Common myeloid progenitor, CD34-positive (primary cell): ENCODE measurements around the gene UTS2.

ENCODE experiments used
- CTCF ChIA-PET: fragments of 350-600 bp; sonication (Branson Sonifier 250); formaldehyde crosslinking; loops from one replicate; lab custom pipeline; 2021; ENCODE audit warnings: antibody characterized with exemption; lab: Charles Lee
- POLR2A ChIA-PET: fragments of 350-600 bp; sonication (Branson Sonifier 250); formaldehyde crosslinking; loops from one replicate; lab custom pipeline; 2021; ENCODE audit warnings: antibody characterized with exemption; lab: Charles Lee
- DNase-seq, 3 donors: peaks; one replicate each; pipeline versions ENCODE4 v3.0.0 to v3.0.0-alpha.2; 2013
- H3K27ac ChIP-seq, 2 experiments: 1 replicate in 1 of 2; 2 replicates in 1 of 2; pipeline ENCODE4 v1.7.0; 2013; ENCODE audit warnings: inconsistent platforms in 2 of 2, low read length in 2 of 2, mild to moderate bottlenecking in 2 of 2, low read depth in 1 of 2, moderate library complexity in 1 of 2; ENCODE audit not compliant: severe bottlenecking in 2 of 2, insufficient read depth in 1 of 2, poor library complexity in 1 of 2
- H3K27me3 ChIP-seq, 5 experiments: replicated peaks in 2 of 5; 1 replicate in 3 of 5; 2 replicates in 2 of 5; pipeline versions ENCODE4 v1.6.1 to v1.7.0; 2013; ENCODE audit warnings: low read length in 4 of 5, mild to moderate bottlenecking in 2 of 5, moderate library complexity in 2 of 5, inconsistent platforms in 1 of 5; ENCODE audit not compliant: insufficient read depth in 5 of 5, control insufficient read depth in 4 of 5
- H3K36me3 ChIP-seq, 4 experiments: 1 replicate in 2 of 4; 2 replicates in 2 of 4; pipeline versions ENCODE4 v1.6.1 to v1.7.0; 2013; ENCODE audit warnings: low read length in 3 of 4, control low read depth in 1 of 4, mild to moderate bottlenecking in 1 of 4; ENCODE audit not compliant: control insufficient read depth in 4 of 4, insufficient read depth in 4 of 4
- H3K4me1 ChIP-seq, 4 experiments: 1 replicate in 3 of 4; 2 replicates in 1 of 4; pipeline versions ENCODE4 v1.6.1 to v1.7.1; 2013; ENCODE audit warnings: low read length in 3 of 4, mild to moderate bottlenecking in 3 of 4, control low read depth in 1 of 4, inconsistent platforms in 1 of 4, moderate library complexity in 1 of 4; ENCODE audit not compliant: control insufficient read depth in 4 of 4, insufficient read depth in 4 of 4; ENCODE audit errors: control extremely low read depth in 1 of 4
- H3K4me3 ChIP-seq, 7 experiments: 1 replicate in 4 of 7; 2 replicates in 3 of 7; pipeline versions ENCODE4 v1.5.1 to v1.7.0; 2013; ENCODE audit warnings: mild to moderate bottlenecking in 7 of 7, low read length in 6 of 7, moderate library complexity in 6 of 7, inconsistent platforms in 2 of 7, low read depth in 2 of 7, control low read depth in 1 of 7; ENCODE audit not compliant: insufficient read depth in 4 of 7, control insufficient read depth in 1 of 7; ENCODE audit errors: extremely low read depth in 1 of 7
- H3K9me3 ChIP-seq, 5 experiments: 1 replicate in 4 of 5; 2 replicates in 1 of 5; pipeline versions ENCODE4 v1.6.1 to v1.7.1; 2013; ENCODE audit warnings: low read length in 4 of 5, mild to moderate bottlenecking in 2 of 5, inconsistent platforms in 1 of 5, low read depth in 1 of 5, moderate library complexity in 1 of 5; ENCODE audit not compliant: control insufficient read depth in 4 of 5, insufficient read depth in 2 of 5; ENCODE audit errors: control extremely low read depth in 1 of 5
- WGBS: methylation state at CpG from one replicate; pipeline ENCODE4 v1.1.5; 2013; ENCODE audit not compliant: insufficient coverage; 5-methylcytosine and 5-hydroxymethylcytosine counted together

UTS2 gene

DNA sequence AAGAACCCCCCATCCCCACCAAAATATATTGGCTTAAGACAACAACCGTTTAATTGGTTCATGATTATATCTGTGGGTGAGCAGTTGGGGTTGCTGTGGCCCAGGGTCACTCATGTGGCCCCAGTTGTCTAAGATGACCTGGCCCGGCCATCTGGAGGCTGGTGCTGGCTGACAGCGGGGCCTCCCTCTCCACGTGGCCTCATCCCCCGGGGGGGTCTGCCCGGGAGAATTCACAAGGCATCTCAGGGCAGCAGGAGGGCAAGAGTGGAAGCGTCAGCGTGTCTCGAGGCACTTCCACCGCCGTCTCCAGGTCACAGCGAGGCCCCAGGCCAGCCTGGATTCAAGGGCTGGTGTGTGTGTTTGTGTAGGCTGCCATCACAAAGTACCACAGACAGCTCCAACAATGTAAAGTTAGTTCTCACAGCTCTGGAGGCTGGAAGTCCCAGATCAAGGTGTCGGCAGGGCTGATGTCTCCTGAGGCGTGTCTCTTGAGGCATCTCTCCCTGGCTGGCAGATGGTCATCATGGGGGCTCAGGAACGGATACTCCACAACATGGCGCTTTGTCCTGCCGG lies 11.0 kb upstream of the UTS2 start:
- CTCF ChIA-PET = no interaction called here
- no peaks in the 10 kb centered on the region for H3K9me3 ChIP-seq
- no peak for DNase-seq
- H3K4me1 ChIP-seq = no peaks in the 10 kb centered on the region
- no peak overlapping the region for H3K4me3 ChIP-seq
- POLR2A ChIA-PET = no interaction called here
- no peaks in the 10 kb centered on the region for H3K27me3 ChIP-seq
- 88% methylated on average over 7 of the region's 17 CpGs for WGBS
- no peak overlapping the region for H3K27ac ChIP-seq
- H3K36me3 ChIP-seq = no peaks in the 10 kb centered on the region

DNA sequence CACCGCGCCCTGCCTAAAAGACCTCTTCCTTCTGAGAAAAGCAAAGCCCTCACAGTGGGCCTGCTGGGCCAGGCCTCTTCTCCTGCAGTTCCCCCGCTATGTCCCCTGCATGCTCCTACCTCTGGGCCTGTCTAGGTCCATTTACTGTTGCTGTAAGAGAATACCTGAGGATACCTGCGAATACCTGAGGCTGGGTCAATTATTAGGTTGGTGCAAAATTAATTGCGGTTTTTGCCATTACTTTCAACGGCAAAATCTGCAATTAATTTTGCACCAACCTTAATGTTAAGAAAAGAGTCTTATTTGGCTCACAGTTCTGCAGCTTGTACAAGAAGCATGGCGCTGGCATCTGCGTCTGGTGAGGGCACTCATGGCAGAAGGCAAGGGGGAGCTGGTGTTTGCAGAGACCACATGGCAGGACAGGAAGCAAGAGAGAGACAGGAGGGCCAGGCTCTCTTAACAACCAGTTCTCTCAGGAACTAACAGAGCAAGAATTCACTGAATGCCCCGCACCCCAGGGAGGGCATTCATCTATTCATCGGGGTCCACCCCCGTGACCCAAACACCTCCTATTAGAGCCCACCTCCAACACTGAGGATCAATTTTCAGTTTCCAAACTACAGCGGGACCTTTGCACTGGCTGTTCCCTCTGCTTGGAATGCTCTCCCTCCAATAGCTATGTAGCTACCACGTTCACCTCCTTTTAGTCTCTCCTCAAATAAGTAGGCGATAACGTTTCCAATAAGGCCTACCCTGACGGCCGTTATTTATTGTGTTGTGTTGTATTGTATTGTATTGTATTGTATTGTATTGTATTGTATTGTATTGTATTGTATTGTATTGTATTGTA lies 9.6 kb upstream of the UTS2 start:
- no peaks in the 10 kb centered on the region for H3K36me3 ChIP-seq
- no peak overlapping the region for H3K4me3 ChIP-seq
- no peak for DNase-seq
- H3K27ac ChIP-seq = no peak overlapping the region
- ChIA-PET CTCF (no interaction called here), POLR2A (no interaction called here)
- H3K9me3 ChIP-seq = no peaks in the 10 kb centered on the region
- no peaks in the 10 kb centered on the region for H3K4me1 ChIP-seq
- 100% methylated on average over 12 of the region's 17 CpGs for WGBS
- H3K27me3 ChIP-seq = no peaks in the 10 kb centered on the region

DNA sequence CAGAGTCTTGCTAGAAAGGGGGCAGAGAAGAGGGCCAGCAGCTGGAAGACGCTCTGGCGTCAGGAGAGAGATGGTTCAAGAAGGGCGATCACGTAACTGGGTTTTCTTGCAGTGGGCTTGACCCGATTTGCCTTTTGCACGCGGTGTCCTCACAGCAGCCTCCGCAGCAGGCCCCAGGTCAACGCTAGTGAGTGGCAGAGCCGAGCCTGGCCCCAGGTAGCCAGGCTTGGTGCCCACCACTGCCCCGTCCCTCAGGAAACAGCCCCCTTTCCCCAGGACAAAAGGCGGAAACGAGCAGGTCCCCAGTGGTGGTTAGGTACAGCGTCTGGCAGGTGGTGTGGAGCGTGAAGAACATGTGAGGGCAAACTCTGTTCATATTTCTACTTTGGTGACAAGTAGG lies 8.6 kb upstream of the UTS2 start:
- Histone ChIP-seq H3K27me3 (no peaks in the 10 kb centered on the region), H3K36me3 (no peaks in the 10 kb centered on the region), H3K4me3 (no peak overlapping the region), H3K4me1 (no peaks in the 10 kb centered on the region), H3K27ac (no peak overlapping the region), H3K9me3 (no peaks in the 10 kb centered on the region)
- POLR2A ChIA-PET = no interaction called here
- no peak for DNase-seq
- 93% methylated on average over 13 of the region's 15 CpGs for WGBS
- CTCF ChIA-PET = no interaction called here

DNA sequence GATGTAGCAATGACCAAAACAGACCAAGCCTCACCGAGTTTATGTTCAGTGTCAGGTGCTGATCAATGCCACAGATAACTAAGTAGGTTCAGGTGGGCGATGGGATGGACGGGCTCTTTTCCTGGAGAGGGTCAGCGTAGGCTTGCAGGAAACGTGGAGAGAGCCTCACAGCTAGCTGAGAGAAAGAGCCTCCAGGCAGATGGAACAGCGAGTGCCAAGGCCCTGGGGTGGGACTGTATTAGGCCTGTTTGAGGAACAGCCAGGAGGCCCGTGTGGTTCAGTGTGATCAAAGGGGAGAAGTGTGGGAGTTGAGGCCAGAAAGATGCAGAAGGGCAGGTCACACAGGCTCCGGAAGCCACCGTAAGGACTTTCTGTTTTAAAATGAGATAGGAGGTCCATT lies 7.3 kb upstream of the UTS2 start:
- H3K4me3 ChIP-seq = no peak overlapping the region
- no peaks in the 10 kb centered on the region for H3K27me3 ChIP-seq
- DNase-seq = no peak
- WGBS = 98% methylated on average over 7 of the region's 9 CpGs
- H3K9me3 ChIP-seq = no peaks in the 10 kb centered on the region
- no peaks in the 10 kb centered on the region for H3K4me1 ChIP-seq
- ChIA-PET CTCF (no interaction called here), POLR2A (no interaction called here)
- H3K36me3 ChIP-seq = no peaks in the 10 kb centered on the region
- H3K27ac ChIP-seq = no peak overlapping the region

DNA sequence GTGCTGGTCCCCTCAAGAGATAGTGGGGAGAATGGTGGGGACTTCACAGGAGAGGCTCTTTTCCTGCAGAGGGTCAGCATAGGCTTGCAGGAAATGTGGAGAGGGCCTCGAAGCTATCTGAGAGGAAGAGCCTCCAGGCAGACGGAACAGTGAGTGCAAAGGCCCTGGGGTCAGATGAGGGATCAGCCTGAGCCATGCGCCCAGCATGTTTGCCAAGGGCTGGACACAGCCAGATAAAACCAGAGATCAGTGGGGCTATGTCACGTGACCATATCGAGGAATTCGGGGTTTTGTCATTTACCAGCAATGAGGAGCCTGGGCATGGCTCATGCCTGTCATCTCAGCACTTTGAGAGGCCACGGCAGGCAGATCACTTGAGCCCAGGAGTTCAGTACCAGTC lies 6.5 kb upstream of the UTS2 start:
- CTCF ChIA-PET = no interaction called here
- 89% methylated on average over 7 of the region's 7 CpGs for WGBS

DNA sequence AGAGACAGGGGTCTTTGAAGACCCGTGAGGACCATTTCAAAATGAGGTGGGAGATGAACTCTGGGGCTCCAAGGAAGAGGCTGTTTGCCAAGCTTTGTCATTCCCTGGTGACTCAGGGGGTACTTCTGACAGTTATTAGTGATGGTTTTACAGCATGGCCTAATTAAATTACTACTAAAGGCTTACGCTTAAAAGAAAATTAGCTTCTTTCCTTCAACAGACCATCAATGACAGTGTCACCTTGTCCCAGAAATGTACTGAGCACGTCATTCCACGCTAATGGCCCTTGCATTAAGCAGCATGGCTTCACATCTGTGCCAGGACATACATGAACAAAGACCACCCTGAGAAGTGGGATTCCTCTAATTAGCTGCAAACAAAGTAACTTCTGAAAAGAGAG lies 5.1 kb upstream of the UTS2 start:
- ChIA-PET POLR2A (no interaction called here), CTCF (interaction anchor here (0.8 kb wide), 1 partner anchor 17 kb away, joined by 3 read pairs; no protein-coding TSS in a partner anchor)
- Histone ChIP-seq H3K36me3 (no peaks in the 10 kb centered on the region), H3K4me3 (no peak overlapping the region), H3K27ac (no peak overlapping the region), H3K4me1 (no peaks in the 10 kb centered on the region), H3K27me3 (no peaks in the 10 kb centered on the region), H3K9me3 (no peaks in the 10 kb centered on the region)
- WGBS = 96% methylated on average over 4 of the region's 4 CpGs
- DNase-seq = no peak

More for the DNA sequence above, 6.5 kb upstream of the UTS2 start:
- no peak overlapping the region for H3K4me3 ChIP-seq
- no peak for DNase-seq
- H3K9me3 ChIP-seq = no peaks in the 10 kb centered on the region
- no peak overlapping the region for H3K27ac ChIP-seq
- H3K36me3 ChIP-seq = no peaks in the 10 kb centered on the region
- POLR2A ChIA-PET = no interaction called here
- no peaks in the 10 kb centered on the region for H3K27me3 ChIP-seq
- H3K4me1 ChIP-seq = no peaks in the 10 kb centered on the region

DNA sequence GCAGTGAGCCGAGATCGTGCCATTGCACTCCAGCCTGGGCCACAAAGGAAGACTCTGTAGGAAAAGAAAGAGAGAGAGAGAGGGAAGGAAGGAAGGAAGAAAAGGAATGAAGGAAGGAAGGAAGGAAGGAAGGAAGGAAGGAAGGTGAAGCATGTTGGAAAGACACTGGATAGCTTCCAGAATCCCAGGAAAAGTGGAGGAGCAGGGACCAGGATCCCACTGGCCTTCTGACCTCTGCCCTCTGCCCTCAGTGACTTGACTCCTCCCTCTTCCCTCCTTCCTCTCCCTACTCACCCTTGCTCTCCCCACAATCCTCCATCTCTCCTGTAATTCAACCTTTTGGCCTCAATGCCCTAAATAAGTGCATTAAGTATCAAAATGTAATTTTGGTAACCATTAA lies 4.1 kb upstream of the UTS2 start:
- H3K9me3 ChIP-seq = no peaks in the 10 kb centered on the region
- H3K4me3 ChIP-seq = no peak overlapping the region
- DNase-seq = no peak
- ChIA-PET CTCF (no interaction called here), POLR2A (no interaction called here)
- no CpG with 5 or more reads among the region's 2 CpGs for WGBS
- no peaks in the 10 kb centered on the region for H3K36me3 ChIP-seq
- no peaks in the 10 kb centered on the region for H3K4me1 ChIP-seq
- H3K27ac ChIP-seq = no peak overlapping the region
- no peaks in the 10 kb centered on the region for H3K27me3 ChIP-seq
